HG03457 (cell line): ENCODE data around the gene PTPN20.
"Not testable (repeated sequence)": the region's sequence is repeated elsewhere in the genome, so short reads cannot be mapped to it uniquely, and the experiment has no call there.

Experiments used
- ATAC-seq: cut with Tn5 transposase; IDR thresholded peaks from one replicate; pipeline ENCODE4 v1.9.1; 2021; ENCODE audit warnings: moderate number of reproducible peaks; ENCODE audit not compliant: unreplicated experiment

The PTPN20 gene, protein sequence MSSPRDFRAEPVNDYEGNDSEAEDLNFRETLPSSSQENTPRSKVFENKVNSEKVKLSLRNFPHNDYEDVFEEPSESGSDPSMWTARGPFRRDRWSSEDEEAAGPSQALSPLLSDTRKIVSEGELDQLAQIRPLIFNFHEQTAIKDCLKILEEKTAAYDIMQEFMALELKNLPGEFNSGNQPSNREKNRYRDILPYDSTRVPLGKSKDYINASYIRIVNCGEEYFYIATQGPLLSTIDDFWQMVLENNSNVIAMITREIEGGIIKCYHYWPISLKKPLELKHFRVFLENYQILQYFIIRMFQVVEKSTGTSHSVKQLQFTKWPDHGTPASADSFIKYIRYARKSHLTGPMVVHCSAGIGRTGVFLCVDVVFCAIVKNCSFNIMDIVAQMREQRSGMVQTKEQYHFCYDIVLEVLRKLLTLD

DNA sequence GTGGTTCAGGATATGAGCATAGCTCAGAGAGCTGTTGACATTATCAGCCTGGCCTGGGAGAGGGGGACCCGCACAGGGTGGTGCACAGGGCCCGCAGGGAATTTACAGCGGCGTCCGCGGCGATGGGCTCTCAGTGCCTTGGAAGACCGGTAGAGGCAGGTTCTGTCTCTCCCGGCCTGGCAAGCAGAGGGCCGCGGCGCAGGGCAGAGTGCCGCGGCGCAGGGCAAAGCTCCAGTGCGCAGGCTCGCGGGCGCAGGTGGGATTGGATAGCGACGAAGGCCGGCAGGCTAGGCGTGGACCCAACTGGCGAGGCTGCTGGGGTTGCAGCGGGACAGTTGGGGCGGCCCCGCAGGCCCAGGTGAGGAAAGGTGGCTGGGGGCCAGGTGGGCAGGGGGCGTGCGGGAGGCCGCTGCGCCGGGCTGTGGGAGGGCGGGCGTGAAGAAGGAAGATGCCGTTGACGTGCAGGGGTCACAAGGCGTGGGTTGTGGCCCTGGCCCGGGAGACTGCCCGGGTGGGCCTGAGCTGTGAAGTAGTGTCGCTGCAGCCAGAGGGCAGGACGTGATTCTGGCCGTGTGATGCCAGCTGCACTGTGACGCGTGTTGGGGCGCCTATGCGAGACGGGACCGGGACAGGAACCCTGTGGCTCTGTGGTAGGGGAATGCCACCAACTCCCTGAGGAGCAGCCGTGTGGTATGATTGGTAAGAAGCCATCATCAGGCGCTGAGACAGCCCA, at the start of gene PTPN20:
TSS of gene PTPN20 (plus strand) at position 285 of the 733 bp plus-strand sequence. CDS start 21,072 bp downstream, outside the sequence.
- not testable (repeated sequence) for ATAC-seq

DNA sequence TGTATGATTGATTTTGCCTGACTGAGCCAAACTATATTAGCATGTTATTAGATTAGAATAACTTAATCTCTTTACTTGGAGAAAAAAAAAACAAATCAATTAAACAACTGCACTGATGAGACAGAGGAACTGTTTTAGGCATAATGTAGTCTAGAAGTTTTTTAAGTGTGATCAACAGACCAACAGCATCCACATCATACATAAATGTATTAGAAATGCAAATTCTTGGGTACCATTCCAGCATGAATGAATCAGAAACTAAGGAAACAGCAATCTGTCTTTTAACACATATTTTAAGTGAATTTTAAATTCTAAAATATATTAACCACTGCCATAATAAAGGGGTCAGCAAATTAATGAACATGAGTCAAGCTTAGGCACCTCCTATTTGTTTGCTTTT, 41.5 kb upstream of the PTPN20 start:
- ATAC-seq = not testable (repeated sequence)

GRCh38 chr10:46871583-46871982, 39.6 kb upstream of the PTPN20 start:
- ATAC-seq = not testable (repeated sequence)

GRCh38 chr10:46875304-46875703, 35.9 kb upstream of the PTPN20 start:
- ATAC-seq = not testable (repeated sequence)

- ATAC-seq = not testable (repeated sequence)
Measured at GRCh38 chr10:46876773-46877172, 34.5 kb upstream of the PTPN20 start.

- not testable (repeated sequence) for ATAC-seq
Measured at GRCh38 chr10:46878761-46879160, 32.5 kb upstream of the PTPN20 start.

DNA sequence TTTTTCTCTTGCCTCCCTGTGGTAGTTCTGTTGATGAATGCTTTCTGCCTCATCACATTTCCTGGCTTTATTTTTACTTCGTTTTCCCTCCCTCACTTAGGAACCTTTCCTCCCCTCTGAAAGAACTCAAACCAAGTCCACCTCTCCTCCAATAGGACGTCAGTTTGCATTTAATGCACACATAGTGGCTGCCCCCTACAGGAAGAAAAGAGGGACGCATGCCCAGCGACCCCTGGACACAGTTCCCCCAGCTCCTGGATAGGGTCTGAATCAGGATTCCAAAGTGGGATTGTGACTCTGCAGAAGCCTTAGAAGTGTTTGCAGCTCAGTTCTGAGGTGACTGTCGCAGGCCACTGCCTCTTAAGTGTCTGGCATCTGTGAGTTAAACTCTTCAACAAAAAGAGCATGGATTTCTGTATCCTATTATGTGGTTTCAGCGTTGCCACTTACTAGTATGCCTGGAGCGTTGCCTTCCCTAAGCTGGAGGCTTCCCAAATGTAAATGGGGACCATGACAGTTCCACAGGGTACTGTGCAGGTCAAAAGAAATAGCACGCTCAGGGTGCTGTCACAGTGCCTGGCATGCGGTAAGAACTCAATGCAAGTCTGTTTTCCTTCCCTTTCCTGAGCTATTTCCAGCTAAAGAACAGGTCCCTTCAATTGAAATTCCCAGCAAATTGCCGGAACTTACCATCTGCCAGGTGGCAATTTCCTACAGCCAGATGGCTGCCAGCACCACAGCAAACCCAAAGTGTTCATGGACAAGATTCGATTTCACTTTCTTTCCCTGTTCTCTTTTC, 20.2 kb upstream of the PTPN20 start:
- ATAC-seq = not testable (repeated sequence)

DNA sequence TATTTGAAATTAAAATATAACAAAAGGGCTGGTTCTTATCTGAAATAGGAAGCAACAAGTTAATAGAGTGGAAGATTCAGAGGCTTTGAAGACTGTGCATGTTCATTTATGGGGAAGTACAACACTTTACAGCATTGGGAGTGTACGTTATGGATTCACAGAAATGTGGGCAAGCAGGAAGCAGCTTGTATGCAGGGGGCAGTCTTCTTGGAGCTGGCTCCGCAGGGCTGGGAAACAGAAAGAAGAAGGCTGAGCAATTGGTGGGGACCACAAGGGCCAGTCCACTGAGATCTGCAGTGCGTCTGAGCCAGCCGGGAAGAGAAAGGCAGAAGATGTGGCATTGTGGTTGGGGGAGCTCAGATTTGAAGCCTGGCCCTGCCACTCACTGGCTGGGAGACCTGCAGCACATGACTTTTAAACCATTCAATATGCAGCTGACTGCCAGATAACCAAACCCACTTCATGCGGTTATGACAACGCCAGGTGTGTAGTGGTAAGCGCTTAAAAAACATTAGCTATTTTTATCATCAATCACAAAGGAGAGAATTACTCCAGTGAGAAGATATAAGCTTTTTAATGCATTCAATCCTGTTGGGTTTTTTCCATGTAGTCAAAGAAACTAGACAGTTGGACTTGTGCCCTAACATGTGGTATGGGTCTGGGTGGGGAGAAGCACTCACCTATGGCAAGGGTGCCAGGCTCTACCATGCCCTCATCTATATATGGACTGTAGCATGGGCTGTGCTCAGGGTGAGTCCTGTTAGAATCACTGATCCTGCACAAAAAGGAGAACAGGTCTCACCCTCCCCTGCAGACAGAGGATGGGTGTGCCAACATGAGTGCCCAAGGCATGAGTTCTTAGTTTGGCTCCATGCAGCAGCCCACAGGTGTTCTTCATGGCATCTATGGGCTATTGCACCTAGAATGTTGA, 14.2 kb upstream of the PTPN20 start:
- not testable (repeated sequence) for ATAC-seq

DNA sequence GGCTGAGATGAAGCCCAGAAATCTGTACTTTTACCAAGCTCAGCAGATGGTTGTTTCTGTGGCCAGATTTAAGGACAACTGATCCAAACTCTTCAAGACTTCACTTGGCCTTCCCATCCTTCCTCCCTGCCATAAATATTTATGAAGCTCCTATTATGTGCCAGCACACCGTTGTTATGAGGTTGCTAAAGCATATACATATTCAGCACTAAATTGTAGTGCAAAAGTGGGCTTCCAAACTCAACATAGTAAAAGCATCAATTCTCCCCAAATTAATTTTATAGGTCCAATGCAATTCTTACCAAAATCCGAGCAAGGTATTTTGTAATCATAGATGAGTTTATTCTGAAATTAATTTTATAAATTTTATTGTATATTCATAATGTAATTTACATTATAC, 10.0 kb upstream of the PTPN20 start:
- ATAC-seq = not testable (repeated sequence)

GRCh38 chr10:46903874-46904273, 7.4 kb upstream of the PTPN20 start:
- ATAC-seq = not testable (repeated sequence)

DNA sequence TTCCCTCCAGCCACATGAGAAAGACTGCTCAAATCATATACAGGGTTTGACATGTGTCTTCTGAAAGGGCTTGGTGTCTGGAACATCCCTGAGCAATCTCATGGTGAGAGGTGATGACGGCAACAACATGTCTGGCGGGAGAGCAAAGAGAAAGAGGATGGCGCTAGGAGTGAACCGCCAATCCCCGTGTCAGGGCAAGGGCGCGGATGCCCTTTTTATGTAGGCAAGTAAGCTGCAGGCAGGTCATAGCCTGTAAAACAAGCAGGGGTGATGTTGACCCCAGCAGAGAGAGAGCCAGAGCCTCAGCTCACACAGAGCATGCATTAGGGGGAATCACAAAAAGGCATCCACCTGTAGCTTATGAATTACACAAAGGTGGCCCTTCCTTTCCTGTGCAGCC, 4.9 kb upstream of the PTPN20 start:
- not testable (repeated sequence) for ATAC-seq

DNA sequence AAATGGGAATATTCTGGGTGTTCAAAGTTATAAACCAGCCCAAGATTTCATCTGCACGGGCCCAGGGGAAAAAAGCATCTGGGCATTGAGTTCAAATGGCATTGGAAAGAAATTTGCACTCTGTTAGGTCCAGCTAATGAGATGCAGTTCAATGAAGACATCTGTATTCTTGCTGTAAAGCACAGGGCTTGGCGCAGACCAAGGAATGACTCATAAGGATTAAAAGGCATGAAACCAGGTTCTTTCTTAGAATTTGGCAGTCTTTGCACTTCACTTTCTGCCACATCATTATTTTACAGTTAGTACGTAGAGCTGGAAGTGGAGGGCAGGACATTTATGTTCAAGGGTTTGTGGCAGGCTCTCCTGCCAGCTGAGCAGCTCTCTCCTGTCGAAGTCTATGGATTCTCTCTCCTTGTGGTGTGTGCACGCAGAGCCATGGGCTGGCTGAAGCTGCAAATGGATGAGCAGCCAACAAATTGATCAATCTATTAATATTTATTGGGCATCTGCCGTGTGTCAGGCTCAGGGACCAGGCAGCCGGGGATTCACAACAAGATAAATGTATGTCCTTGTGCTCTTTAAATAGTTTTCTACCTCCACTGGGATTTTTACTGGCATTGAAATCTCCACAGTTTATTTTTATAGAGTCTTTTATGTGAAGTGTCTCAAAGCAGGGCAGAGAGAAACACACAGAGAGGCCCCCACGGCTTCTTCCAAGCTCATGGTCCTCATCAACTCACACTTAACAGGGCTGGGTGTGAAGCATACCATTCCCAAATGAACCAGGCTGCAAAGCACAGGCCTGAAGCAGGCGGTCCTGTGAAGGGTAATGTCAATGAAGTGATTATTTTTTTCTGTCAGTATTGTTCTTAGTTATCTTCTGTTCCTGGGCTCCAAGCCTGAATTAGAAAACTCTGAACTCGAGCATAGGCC, 3.8 kb upstream of the PTPN20 start:
- ATAC-seq = not testable (repeated sequence)

DNA sequence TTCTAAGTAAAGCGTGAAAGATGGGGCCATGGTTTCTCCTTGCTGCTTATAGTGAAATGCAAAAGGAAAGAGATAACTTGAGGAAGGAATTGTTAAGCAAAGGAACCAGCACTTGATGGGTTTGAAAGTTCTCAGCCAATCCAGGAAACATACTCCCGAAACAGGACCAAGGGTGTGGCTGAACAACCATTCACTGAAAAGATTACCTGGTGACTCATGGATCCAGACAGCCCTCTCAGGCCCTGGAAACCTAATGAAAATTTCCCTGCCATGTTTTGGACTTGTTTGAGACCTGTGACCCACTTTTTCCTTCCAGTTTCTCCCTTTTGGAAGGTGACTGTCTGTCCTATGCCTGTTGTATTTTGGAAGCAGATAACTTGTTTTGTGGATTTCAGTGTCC, 11.3 kb downstream of the PTPN20 start:
- not testable (repeated sequence) for ATAC-seq

DNA sequence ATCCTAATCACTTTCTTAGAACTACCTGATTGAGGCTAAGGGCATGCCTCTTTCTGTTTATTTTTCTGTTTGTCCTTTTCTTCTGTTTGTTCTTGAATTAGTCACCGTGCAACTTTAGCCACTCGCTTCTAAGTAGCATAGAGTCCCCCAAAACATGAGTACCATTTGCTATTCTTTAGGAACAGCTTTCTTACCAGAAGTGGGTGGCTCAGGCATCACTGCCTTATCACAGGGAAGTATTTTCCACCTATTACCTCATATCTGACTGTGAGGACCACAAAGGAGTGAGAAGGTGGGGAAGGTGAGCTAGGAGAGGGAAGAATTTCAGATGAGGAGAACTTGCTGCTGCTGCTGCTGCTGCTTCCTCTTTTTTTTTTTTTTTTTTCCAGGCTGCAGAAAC, 13.9 kb downstream of the PTPN20 start:
- not testable (repeated sequence) for ATAC-seq

DNA sequence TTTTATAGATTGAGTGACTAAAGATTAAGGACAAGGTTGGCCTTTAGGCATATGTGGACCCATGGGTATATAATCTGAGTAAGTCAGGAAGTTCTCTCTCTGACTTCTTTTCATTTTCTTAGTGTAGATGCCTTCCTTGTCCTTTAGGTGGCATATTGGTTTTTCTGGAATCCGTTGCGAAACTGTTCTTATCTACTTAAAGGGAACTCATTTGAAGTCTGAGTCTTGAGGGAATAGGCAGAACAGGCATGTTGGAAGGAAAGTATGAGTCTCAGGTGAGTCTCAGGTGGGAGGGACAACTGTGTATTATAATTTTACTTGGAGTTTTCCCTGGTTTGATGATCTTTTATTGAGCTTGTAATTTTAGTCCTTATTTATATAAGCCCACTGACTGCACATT, 14.6 kb downstream of the PTPN20 start:
- not testable (repeated sequence) for ATAC-seq

GRCh38 chr10:46928810-46929209, 17.6 kb downstream of the PTPN20 start:
- not testable (repeated sequence) for ATAC-seq

DNA sequence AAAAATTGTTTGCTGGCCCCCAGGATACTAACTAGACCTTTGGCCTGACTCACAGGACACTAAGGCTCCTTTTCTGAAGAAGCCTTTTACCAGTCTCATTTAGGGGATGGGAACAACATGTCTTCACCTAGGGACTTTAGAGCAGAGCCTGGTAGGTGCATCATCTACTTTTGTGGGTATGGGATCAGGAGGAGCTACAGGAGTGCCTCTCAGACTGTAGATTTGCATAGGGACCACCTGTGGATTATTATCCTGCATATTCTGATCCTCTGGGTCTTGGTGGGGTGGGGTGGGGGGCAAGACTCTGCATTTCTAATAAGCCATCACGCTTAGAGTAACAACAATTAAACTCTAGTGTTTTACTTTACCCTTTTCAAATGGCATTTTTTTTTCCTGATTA, 21.2 kb downstream of the PTPN20 start:
- ATAC-seq = not testable (repeated sequence)

DNA sequence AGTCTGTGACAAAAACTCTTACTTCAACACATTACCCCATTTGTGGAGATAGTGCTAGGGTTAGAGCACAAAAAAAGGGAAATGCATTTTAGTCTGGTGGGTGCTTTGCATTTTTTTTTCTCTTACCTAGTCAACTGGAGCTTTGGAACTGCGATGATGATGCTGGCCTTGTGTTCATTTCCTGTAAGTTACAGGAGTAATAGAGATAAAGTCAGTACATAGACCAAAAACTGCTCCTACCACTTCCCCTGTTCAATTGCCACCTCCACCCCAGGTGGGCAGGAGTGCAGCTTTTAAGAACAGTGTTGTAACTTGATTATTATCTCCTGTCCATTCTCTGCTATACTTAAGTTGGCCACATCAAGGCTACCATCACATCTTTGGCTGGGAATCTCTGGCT, 29.9 kb downstream of the PTPN20 start:
- not testable (repeated sequence) for ATAC-seq
